Adrenal gland (tissue), 12 donors: Measurements from ENCODE around the gene NFIC. TPM values are rescaled to one million over a fixed set of nuclear protein-coding genes. Genes with fewer than 3 reads are reported as not detected.

Source experiments
- DNase-seq, 7 donors: peaks; one replicate each; pipeline ENCODE4 v3.0.0-alpha.2; 2019 to 2020
- H3K27ac ChIP-seq, 5 donors: fragments of 200-600 bp; sonication (generic) in 4 of 5; 1 replicate in 3 of 5; 2 replicates in 2 of 5; pipeline versions ENCODE4 v1.5.1 to v1.8.0; 2016 to 2020; ENCODE audit warnings: mild to moderate bottlenecking in 1 of 5
- H3K27me3 ChIP-seq: fragments of 200-600 bp; 2 replicates; pipeline ENCODE4 v1.8.0; 2021
- H3K36me3 ChIP-seq, 2 donors: fragments of 200-600 bp; replicated peaks in 1 of 2; 1 replicate in 1 of 2; 2 replicates in 1 of 2; pipeline versions ENCODE4 v1.5.1 to v1.8.0; 2018 to 2022
- H3K4me1 ChIP-seq, 2 donors: fragments of 200-600 bp; replicated peaks in 1 of 2; 1 replicate in 1 of 2; 2 replicates in 1 of 2; pipeline versions ENCODE4 v1.5.1 to v1.8.0; 2018 to 2021
- H3K4me3 ChIP-seq, 4 donors: fragments of 200-600 bp; sonication (generic) in 3 of 4; one replicate each; pipeline ENCODE4 v1.5.1; 2016 to 2018
- H3K9me3 ChIP-seq, 3 donors: fragments of 200-600 bp; sonication (generic) in 1 of 3; replicated peaks in 1 of 3; 1 replicate in 2 of 3; 2 replicates in 1 of 3; pipeline versions ENCODE4 v1.5.1 to v1.8.0; 2016 to 2021
- CTCF ChIP-seq, 6 experiments: fragments of 450-650 bp in 4 of 6; fragments of 200-600 bp in 2 of 6; sonication (generic) in 1 of 6; IDR thresholded peaks; 1 replicate in 5 of 6; 2 replicates in 1 of 6; pipeline versions ENCODE4 v1.5.1 to v1.8.0; 2016 to 2021; ENCODE audit warnings: antibody characterized with exemption in 6 of 6, mild to moderate bottlenecking in 2 of 6, moderate library complexity in 1 of 6
- POLR2A ChIP-seq, 2 donors: fragments of 450-650 bp; IDR thresholded peaks; one replicate each; pipeline ENCODE4 v1.6.1; 2017; ENCODE audit warnings: antibody characterized with exemption in 2 of 2, mild to moderate bottlenecking in 2 of 2, moderate library complexity in 1 of 2
- WGBS, 4 donors: extraction: QIAGEN DNeasy Blood & Tissue Kit in 2 of 4; methylation state at CpG; one replicate each; pipeline versions ENCODE4 v1.1.5 to v1.1.7; 2013 to 2017; 5-methylcytosine and 5-hydroxymethylcytosine counted together
- intact Hi-C, 2 donors: fragments of 100-400 bp; cut with DNase I; formaldehyde crosslinking; loops; one replicate each; pipeline versions ENCODE4 v1.14.1 to v1.15.0; 2022 to 2023
- polyA plus RNA-seq, 3 donors: library from polyadenylated mRNA; stranded (reverse); fragments of 200-250 nt in 2 of 3; fragments of 350-450 nt in 1 of 3; fragmentation: Illumina TruSeq in 1 of 3; extraction: RNeasy Lipid Tissue Mini Kit (QIAGEN cat#74804) in 1 of 3; gene quantifications; one replicate each; pipeline ENCODE4 v1.2.3, GENCODE V29; 2013 to 2014
- total RNA-seq, 9 donors: library from RNA; depleted of rRNA in 4 of 9; stranded (reverse); fragments of >200 nt in 4 of 9; fragments of 120-200 nt in 1 of 9; fragmentation: NEBNext Ultra II Directional in 1 of 9; extraction: Animal tissue kit (Norgen Biotek cat#: 25700) in 1 of 9; gene quantifications; one replicate each; pipeline versions ENCODE4 v1.1.0 to v1.2.4, GENCODE V29; 2013 to 2023
- donor health status: healthy with polysubstance abuse.
- donor health status: Bipolar disorder and iron deficiency.
- donor health status: DM: yes; HTN: yes; CAD: no.
- donor health status: DM: no; HTN: no; CAD: no.
- donor health status: DM: no; HTN: no; CAD: no.
- donor health status: DM: yes; HTN: yes; CAD: no.

NFIC gene
- total and polyA plus RNA-seq, 12 donors, result 3.5 to 329 (median 171) TPM

GRCh38 chr19:3492131-3492839 is 125.9 kb downstream of the NFIC start:
- WGBS, 4 donors, result 93 to 96% (median 95%) methylated on average over 24 to 45 of the region's 45 CpGs
- no peak for DNase-seq
- Histone ChIP-seq H3K27ac (no peak overlapping the region), H3K4me1 (no peaks in the 10 kb centered on the region), H3K4me3 (no peak overlapping the region), H3K27me3 (no peaks in the 10 kb centered on the region), H3K36me3 (peaks cover 0 to 52% of the 10 kb centered on the region in 2 donors), H3K9me3 (no peaks in the 10 kb centered on the region)
- intact Hi-C loops, result no loop called here
- TF ChIP-seq POLR2A (IDR thresholded peaks at IDR 0.05), result no peak
- no peak for TF ChIP-seq CTCF (IDR thresholded peaks at IDR 0.05)

GRCh38 chr19:3492919-3493318 is 126.5 kb downstream of the NFIC start:
- no peaks in the 10 kb centered on the region for H3K4me1 ChIP-seq
- H3K4me3 ChIP-seq, result no peak overlapping the region
- H3K9me3 ChIP-seq, result no peaks in the 10 kb centered on the region
- H3K27me3 ChIP-seq, result no peaks in the 10 kb centered on the region
- 93 to 94% (median 94%) methylated on average over 16 of the region's 16 CpGs for WGBS, 4 donors
- H3K27ac ChIP-seq, result no peak overlapping the region
- TF ChIP-seq POLR2A (IDR thresholded peaks at IDR 0.05) (no peak), CTCF (IDR thresholded peaks at IDR 0.05) (no peak)
- intact Hi-C loops, result no loop called here
- DNase-seq, result no peak
- peaks cover 0 to 52% of the 10 kb centered on the region in 2 donors for H3K36me3 ChIP-seq

GRCh38 chr19:3493651-3494050 is 127.3 kb downstream of the NFIC start:
- intact Hi-C loops, result no loop called here
- H3K27me3 ChIP-seq, result no peaks in the 10 kb centered on the region
- no peaks in the 10 kb centered on the region for H3K4me1 ChIP-seq
- TF ChIP-seq CTCF (IDR thresholded peaks at IDR 0.05) (no peak), POLR2A (IDR thresholded peaks at IDR 0.05) (no peak)
- no peak overlapping the region for H3K4me3 ChIP-seq
- WGBS, 4 donors, result 91 to 96% (median 93%) methylated on average over 12 to 14 of the region's 14 CpGs
- no peak overlapping the region for H3K27ac ChIP-seq
- DNase-seq, result no peak
- H3K9me3 ChIP-seq, result no peaks in the 10 kb centered on the region
- H3K36me3 ChIP-seq, result peaks cover 0 to 52% of the 10 kb centered on the region in 2 donors

- TF ChIP-seq POLR2A (IDR thresholded peaks at IDR 0.05), result no peak
- TF ChIP-seq CTCF (IDR thresholded peaks at IDR 0.05), result no peak
- no peaks in the 10 kb centered on the region for H3K27me3 ChIP-seq
- intact Hi-C loops, result no loop called here
- peaks cover 0 to 2% of the 10 kb centered on the region in 2 donors for H3K4me1 ChIP-seq
- H3K36me3 ChIP-seq, result peaks cover 0 to 52% of the 10 kb centered on the region in 2 donors
- H3K4me3 ChIP-seq, result no peak overlapping the region
- H3K27ac ChIP-seq, result no peak overlapping the region
- no peaks in the 10 kb centered on the region for H3K9me3 ChIP-seq
- DNase-seq, result no peak
- 83 to 94% (median 89%) methylated on average over 7 to 15 of the region's 15 CpGs for WGBS, 4 donors
Measured at GRCh38 chr19:3494051-3494450, 127.7 kb downstream of the NFIC start.
